MCF 10A (cell line): ENCODE data around the gene SLC25A13. TPM values are rescaled to one million over a fixed set of nuclear protein-coding genes. Genes with fewer than 3 reads are reported as not detected.

Experiments
- BruUV-seq: library from RNA; stranded (reverse); fragments of 400-500 nt; replicated peaks from 2 replicates; lab custom pipeline; 2021; lab: Mats Ljungman, UMichigan
- CTCF ChIA-PET: fragments of 300-600 bp; sonication (Branson Sonifier 250); formaldehyde crosslinking; extraction: SDS; loops from one replicate; lab custom pipeline; 2021; ENCODE audit warnings: antibody characterized with exemption, inconsistent platforms; lab: Yijun Ruan, JAX
- POLR2A ChIA-PET: fragments of 300-600, 350-650 bp; sonication (Branson Sonifier 250); formaldehyde crosslinking; extraction: SDS; loops from one replicate; lab custom pipeline; 2020; ENCODE audit warnings: antibody characterized with exemption, inconsistent platforms; lab: Yijun Ruan, JAX
- DNase-seq: peaks from one replicate; pipeline ENCODE4 v3.0.0-alpha.2; 2018; ENCODE audit not compliant: unreplicated experiment
- H3K27ac Mint-ChIP-seq: one replicate; pipeline ENCODE4 v1.8.0; 2022; ENCODE audit warnings: mild to moderate bottlenecking, low read depth, mixed read lengths; ENCODE audit not compliant: unreplicated experiment
- H3K27me3 Mint-ChIP-seq: one replicate; pipeline ENCODE4 v1.8.0; 2022; ENCODE audit warnings: mixed read lengths; ENCODE audit not compliant: insufficient read depth, unreplicated experiment
- H3K36me3 Mint-ChIP-seq: one replicate; pipeline ENCODE4 v1.8.0; 2022; ENCODE audit warnings: mild to moderate bottlenecking, moderate library complexity, mixed read lengths; ENCODE audit not compliant: insufficient read depth, unreplicated experiment
- H3K4me1 Mint-ChIP-seq: one replicate; pipeline ENCODE4 v1.8.0; 2022; ENCODE audit warnings: mixed read lengths; ENCODE audit not compliant: insufficient read depth, unreplicated experiment
- H3K4me3 Mint-ChIP-seq: one replicate; pipeline ENCODE4 v1.8.0; 2022; ENCODE audit warnings: mild to moderate bottlenecking, moderate library complexity, mixed read lengths; ENCODE audit not compliant: unreplicated experiment
- H3K9me3 Mint-ChIP-seq: one replicate; pipeline ENCODE4 v1.8.0; 2022; ENCODE audit warnings: mixed read lengths; ENCODE audit not compliant: unreplicated experiment
- CTCF ChIP-seq: fragments of 200-600 bp; IDR thresholded peaks from one replicate; pipeline ENCODE4 v1.8.0; 2022; ENCODE audit warnings: antibody characterized with exemption, mild to moderate bottlenecking; ENCODE audit not compliant: unreplicated experiment
- intact Hi-C: fragments of 100-400 bp; cut with micrococcal nuclease; formaldehyde crosslinking; loops from 2 replicates; pipeline ENCODE4 v1.14.1; 2022
- total RNA-seq: library from RNA; stranded (reverse); gene quantifications from 2 replicates; pipeline ENCODE4 v1.2.3, GENCODE V29; 2022

SLC25A13 gene
- total RNA-seq, 1 experiment from 2014 or later = 28.6 TPM

- peaks cover 9% of the 10 kb centered on the region for H3K9me3 Mint-ChIP-seq
- no peak overlapping the region for H3K4me3 Mint-ChIP-seq
- POLR2A ChIA-PET = interaction anchor here (0.6 kb wide), 1 partner anchor 9 kb away, joined by 3 read pairs; no protein-coding TSS in a partner anchor
- H3K27me3 Mint-ChIP-seq = no peaks in the 10 kb centered on the region
- H3K27ac Mint-ChIP-seq = no peak overlapping the region
- BruUV-seq = no TSS peak
- no peak for TF ChIP-seq CTCF
- intact Hi-C loops = no loop called here
- DNase-seq = no peak
- CTCF ChIA-PET = interaction anchor here (0.9 to 1.4 kb wide), 2 partner anchors 8 to 9 kb away, joined by 4 to 5 read pairs; no protein-coding TSS in a partner anchor
- peaks cover 19% of the 10 kb centered on the region for H3K4me1 Mint-ChIP-seq
- peaks cover 17% of the 10 kb centered on the region for H3K36me3 Mint-ChIP-seq
Measured at GRCh38 chr7:96287559-96287958, 34.3 kb downstream of the SLC25A13 start.

- intact Hi-C loops = no loop called here
- CTCF ChIA-PET = interaction anchor here (0.6 to 1.4 kb wide), 3 partner anchors 8 to 195 kb away, joined by 4 to 5 read pairs (median 4); no protein-coding TSS in a partner anchor
- H3K27me3 Mint-ChIP-seq = no peaks in the 10 kb centered on the region
- H3K9me3 Mint-ChIP-seq = peaks cover 9% of the 10 kb centered on the region
- H3K4me1 Mint-ChIP-seq = peaks cover 19% of the 10 kb centered on the region
- H3K36me3 Mint-ChIP-seq = peaks cover 14% of the 10 kb centered on the region
- no peak for TF ChIP-seq CTCF
- H3K4me3 Mint-ChIP-seq = no peak overlapping the region
- H3K27ac Mint-ChIP-seq = no peak overlapping the region
- POLR2A ChIA-PET = interaction anchor here (0.6 kb wide), 1 partner anchor 9 kb away, joined by 3 read pairs; no protein-coding TSS in a partner anchor
- DNase-seq = no peak
- BruUV-seq = no TSS peak
Measured at GRCh38 chr7:96287132-96287531, 34.8 kb downstream of the SLC25A13 start.

- CTCF ChIA-PET = no interaction called here
- TF ChIP-seq CTCF = no peak
- DNase-seq = no peak
- Mint-ChIP-seq H3K4me3 (no peak overlapping the region), H3K9me3 (peaks cover 9% of the 10 kb centered on the region), H3K27ac (peak overlapping the region; percentile 70), H3K27me3 (no peaks in the 10 kb centered on the region), H3K4me1 (peaks cover 19% of the 10 kb centered on the region), H3K36me3 (peaks cover 12% of the 10 kb centered on the region)
- intact Hi-C loops = no loop called here
- BruUV-seq = no TSS peak
- POLR2A ChIA-PET = no interaction called here
Measured at GRCh38 chr7:96285579-96285978, 36.3 kb downstream of the SLC25A13 start.

- no TSS peak for BruUV-seq
- DNase-seq = no peak
- POLR2A ChIA-PET = no interaction called here
- intact Hi-C loops = no loop called here
- Mint-ChIP-seq H3K36me3 (peaks cover 8% of the 10 kb centered on the region), H3K9me3 (peaks cover 7% of the 10 kb centered on the region), H3K4me1 (peaks cover 19% of the 10 kb centered on the region), H3K27ac (no peak overlapping the region), H3K4me3 (no peak overlapping the region), H3K27me3 (no peaks in the 10 kb centered on the region)
- CTCF ChIA-PET = no interaction called here
- no peak for TF ChIP-seq CTCF
Measured at GRCh38 chr7:96284835-96285234, 37.1 kb downstream of the SLC25A13 start.
